ENCODE measurements around the gene CERK. TPM values are rescaled to one million over a fixed set of nuclear protein-coding genes. Genes with fewer than 3 reads are reported as not detected.

The CERK gene
- total and polyA plus RNA-seq, 8 donors = 25.0 to 44.0 (median 40.4) TPM

DNA sequence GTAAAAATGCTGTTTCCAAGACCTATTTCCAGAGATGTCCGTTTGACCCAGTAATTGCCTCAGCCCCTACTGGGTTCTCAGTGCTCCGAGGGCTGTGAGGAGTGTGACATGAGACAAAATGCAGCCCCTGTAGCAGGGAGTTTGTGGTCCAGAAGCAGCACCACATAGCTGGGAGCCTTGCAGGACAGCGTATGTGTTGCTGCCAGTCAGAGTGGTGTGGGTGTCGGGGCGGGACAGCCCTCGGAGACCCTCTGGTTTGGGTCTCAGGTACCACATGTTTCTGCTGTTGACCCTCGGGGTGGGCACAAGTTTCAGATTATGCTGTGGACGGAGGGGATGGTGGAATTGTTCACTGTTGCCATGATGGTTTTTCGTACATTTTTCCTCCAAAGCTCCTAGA lies 41.6 kb upstream of the CERK start:
- no peaks in the 10 kb centered on the region for H3K27me3 ChIP-seq
- DNase-seq = no peak
- H3K9me3 ChIP-seq = no peaks in the 10 kb centered on the region
- no peak overlapping the region for H3K27ac ChIP-seq
- peaks cover under 1 to 52% of the 10 kb centered on the region in 2 donors for H3K4me1 ChIP-seq
- no peaks in the 10 kb centered on the region for H3K36me3 ChIP-seq
- H3K4me3 ChIP-seq = no peak overlapping the region
- intact Hi-C loops (cut with DNase I) = no loop called here
- ATAC-seq = no peak
- TF ChIP-seq, protein P1, sequence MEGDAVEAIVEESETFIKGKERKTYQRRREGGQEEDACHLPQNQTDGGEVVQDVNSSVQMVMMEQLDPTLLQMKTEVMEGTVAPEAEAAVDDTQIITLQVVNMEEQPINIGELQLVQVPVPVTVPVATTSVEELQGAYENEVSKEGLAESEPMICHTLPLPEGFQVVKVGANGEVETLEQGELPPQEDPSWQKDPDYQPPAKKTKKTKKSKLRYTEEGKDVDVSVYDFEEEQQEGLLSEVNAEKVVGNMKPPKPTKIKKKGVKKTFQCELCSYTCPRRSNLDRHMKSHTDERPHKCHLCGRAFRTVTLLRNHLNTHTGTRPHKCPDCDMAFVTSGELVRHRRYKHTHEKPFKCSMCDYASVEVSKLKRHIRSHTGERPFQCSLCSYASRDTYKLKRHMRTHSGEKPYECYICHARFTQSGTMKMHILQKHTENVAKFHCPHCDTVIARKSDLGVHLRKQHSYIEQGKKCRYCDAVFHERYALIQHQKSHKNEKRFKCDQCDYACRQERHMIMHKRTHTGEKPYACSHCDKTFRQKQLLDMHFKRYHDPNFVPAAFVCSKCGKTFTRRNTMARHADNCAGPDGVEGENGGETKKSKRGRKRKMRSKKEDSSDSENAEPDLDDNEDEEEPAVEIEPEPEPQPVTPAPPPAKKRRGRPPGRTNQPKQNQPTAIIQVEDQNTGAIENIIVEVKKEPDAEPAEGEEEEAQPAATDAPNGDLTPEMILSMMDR (IDR thresholded peaks at IDR 0.05) = no peak

DNA sequence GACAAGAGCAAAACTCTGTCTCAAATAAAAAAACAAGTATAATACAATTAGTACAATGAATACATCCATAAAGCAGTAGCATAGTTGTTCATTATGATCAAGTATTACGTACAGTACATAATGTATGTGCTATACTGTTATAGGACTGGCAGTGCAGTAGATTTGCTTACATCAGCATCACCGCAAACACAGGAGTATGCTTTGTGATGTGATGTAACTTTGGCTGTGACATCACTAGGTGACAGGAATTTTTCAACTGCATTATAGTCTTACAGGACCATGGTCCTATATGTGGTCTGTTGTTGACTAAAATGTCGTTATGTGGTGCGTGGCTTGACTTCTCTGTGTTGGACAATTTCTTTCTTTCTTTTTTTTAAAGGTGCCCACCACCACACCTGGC lies 41.0 kb upstream of the CERK start:
- no peak overlapping the region for H3K27ac ChIP-seq
- peaks cover 7 to 52% of the 10 kb centered on the region in 2 donors for H3K4me1 ChIP-seq
- H3K4me3 ChIP-seq = no peak overlapping the region
- ATAC-seq = no peak
- intact Hi-C loops (cut with DNase I) = no loop called here
- no peaks in the 10 kb centered on the region for H3K27me3 ChIP-seq
- no peaks in the 10 kb centered on the region for H3K9me3 ChIP-seq
- TF ChIP-seq, protein P1 (IDR thresholded peaks at IDR 0.05) = no peak
- no peak for DNase-seq
- H3K36me3 ChIP-seq = no peaks in the 10 kb centered on the region

DNA sequence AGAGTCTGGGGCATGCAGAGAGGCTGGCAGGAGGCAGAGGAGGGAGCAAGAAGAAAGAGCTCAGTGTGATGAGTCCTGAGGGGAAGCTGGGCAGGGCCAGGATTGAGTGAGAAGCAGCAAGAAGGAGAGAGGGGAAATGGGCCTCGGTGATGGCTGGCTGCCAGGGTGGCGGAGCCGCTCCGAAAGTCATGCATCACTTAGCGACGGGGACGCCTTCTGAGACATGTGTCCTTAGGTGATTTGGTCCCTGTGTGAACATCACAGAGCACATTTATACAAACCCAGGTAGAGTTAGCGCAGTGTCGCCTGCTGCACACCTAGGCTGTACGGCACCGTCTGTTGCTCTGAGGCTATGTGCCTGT lies 39.5 kb upstream of the CERK start:
- Histone ChIP-seq H3K9me3 (no peaks in the 10 kb centered on the region), H3K4me3 (no peak overlapping the region), H3K4me1 (peaks cover 12 to 60% of the 10 kb centered on the region in 2 donors), H3K27ac (peak overlapping the region in 1 of 2 donors; percentile 28), H3K27me3 (no peaks in the 10 kb centered on the region), H3K36me3 (no peaks in the 10 kb centered on the region)
- no peak for ATAC-seq
- intact Hi-C loops (cut with DNase I) = no loop called here
- DNase-seq = peak in 3 of 4 donors; percentile 22 to 86 (median 59)
- TF ChIP-seq, protein P1 (IDR thresholded peaks at IDR 0.05) = no peak

DNA sequence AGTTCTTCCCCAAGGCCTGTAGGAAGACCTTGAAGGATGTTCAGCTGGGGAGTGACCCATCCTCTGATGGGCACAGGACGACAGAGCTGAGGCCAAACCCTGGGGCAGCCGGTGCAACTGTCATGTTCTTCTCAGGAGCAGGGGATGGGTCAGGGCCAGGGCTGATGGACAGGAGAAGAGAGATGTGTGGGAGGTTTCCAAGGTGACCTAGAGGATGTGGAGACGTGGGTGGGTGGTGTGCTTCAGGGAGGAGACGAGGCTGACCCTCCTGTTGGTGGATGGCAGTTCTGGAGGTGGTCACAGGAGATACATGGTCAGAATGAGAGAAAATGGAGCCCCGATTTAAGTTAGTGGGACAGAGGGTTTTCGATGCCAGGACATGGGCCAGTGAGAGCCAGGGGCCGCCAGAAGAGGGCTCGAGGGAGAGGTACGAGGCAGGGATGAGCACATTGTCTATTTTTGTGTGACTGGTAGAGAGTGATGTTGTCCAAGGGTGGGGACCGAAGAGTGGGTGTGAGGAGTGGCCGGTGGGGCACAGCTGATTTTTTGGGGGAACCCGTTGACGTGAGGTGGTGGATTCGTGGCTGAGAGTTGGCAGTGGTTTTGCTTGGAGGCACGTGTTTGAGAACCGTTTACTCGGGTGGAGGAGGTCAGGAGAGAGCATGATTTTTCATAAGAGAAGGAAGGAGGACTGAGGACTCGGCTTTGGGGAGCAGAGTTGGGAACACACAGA lies 39.0 kb upstream of the CERK start:
- DNase-seq = no peak
- TF ChIP-seq, protein P1 (IDR thresholded peaks at IDR 0.05) = no peak
- Histone ChIP-seq H3K4me3 (no peak overlapping the region), H3K36me3 (no peaks in the 10 kb centered on the region), H3K27me3 (no peaks in the 10 kb centered on the region), H3K4me1 (peaks cover 12 to 56% of the 10 kb centered on the region in 2 donors), H3K9me3 (no peaks in the 10 kb centered on the region), H3K27ac (peak overlapping the region in 1 of 2 donors; percentile 28)
- intact Hi-C loops (cut with DNase I) = no loop called here
- no peak for ATAC-seq

DNA sequence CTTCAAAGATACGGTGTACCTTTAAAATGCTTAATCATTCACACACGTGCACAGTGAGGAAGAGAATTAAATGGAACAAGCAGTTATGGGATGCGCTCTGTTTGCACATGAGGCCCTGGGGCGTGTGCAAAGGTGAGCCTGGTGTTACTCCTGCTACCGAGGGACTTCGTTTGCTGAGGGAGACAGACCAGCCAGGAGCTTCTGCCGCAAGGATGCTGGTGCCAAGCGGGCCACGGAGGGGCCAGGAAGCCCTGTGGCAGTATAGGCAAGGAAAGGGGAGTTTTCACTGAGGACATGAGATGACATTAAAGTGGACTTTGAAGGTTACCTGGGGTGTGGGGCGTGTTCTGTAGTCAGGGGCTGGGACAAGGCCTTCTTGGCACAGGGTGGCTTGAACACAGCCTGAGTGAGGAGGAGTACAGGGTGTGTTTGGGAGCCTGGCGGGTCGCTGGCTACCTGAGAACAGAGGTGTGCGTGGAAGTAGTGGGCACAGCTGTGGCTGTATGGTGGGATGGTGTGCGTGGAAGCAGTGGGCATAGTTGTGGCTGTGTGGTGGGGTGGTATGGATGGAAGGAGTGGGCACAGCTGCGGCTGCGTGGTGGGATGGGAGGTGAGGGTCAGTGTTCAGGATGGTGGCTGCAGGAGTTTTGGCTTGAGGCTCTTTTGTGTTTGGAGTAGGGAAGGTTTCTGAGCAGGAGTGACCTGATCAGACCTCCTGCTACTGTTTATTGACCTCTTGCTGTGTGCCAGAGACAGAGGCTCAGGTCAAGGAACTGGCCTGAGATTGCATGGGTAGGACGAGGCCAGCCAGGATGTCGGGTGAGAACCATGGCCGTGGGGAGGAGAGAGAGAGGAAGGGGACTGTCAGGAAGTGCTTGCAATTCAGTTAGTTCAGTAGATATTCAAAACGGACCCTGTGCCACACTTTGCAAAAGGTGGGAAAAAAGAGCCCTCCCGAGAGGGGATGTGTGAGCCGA lies 38.1 kb upstream of the CERK start:
- peaks cover 12 to 62% of the 10 kb centered on the region in 2 donors for H3K4me1 ChIP-seq
- H3K36me3 ChIP-seq = no peaks in the 10 kb centered on the region
- ATAC-seq (no peak), DNase-seq (peak in 1 of 4 donors; percentile 62)
- TF ChIP-seq, protein P1 (IDR thresholded peaks at IDR 0.05) = no peak
- no peak overlapping the region for H3K4me3 ChIP-seq
- peak overlapping the region in 1 of 2 donors; percentile 91 for H3K27ac ChIP-seq
- intact Hi-C loops (cut with DNase I) = no loop called here
- H3K9me3 ChIP-seq = no peaks in the 10 kb centered on the region
- H3K27me3 ChIP-seq = no peaks in the 10 kb centered on the region
